GM06990 (cell line): ENCODE results near the gene MAPRE2.

Experiments
- DNase-seq: peaks from one replicate; pipeline ENCODE4 v3.0.0-alpha.2; 2011; ENCODE audit not compliant: insufficient read length; ENCODE audit errors: extremely low read depth
- H3K27me3 ChIP-seq: replicated peaks from 2 replicates; pipeline ENCODE4 v1.6.0; 2011; ENCODE audit warnings: low read length; ENCODE audit not compliant: control insufficient read depth, insufficient read depth
- H3K36me3 ChIP-seq: 2 replicates; pipeline ENCODE4 v1.5.1; 2011; ENCODE audit warnings: low read length; ENCODE audit not compliant: control insufficient read depth, insufficient read depth
- H3K4me3 ChIP-seq: replicated peaks from 2 replicates; pipeline ENCODE4 v1.5.1; 2011; ENCODE audit warnings: low read depth, mild to moderate bottlenecking, control low read depth, low read length
- TF ChIP-seq, protein P1 (sequence below): IDR thresholded peaks from 2 replicates; pipeline ENCODE4 v1.5.1; 2011; ENCODE audit warnings: low read length, control low read depth, mild to moderate bottlenecking, inconsistent platforms; ENCODE audit not compliant: insufficient read depth, poor library complexity, severe bottlenecking

The MAPRE2 gene

DNA sequence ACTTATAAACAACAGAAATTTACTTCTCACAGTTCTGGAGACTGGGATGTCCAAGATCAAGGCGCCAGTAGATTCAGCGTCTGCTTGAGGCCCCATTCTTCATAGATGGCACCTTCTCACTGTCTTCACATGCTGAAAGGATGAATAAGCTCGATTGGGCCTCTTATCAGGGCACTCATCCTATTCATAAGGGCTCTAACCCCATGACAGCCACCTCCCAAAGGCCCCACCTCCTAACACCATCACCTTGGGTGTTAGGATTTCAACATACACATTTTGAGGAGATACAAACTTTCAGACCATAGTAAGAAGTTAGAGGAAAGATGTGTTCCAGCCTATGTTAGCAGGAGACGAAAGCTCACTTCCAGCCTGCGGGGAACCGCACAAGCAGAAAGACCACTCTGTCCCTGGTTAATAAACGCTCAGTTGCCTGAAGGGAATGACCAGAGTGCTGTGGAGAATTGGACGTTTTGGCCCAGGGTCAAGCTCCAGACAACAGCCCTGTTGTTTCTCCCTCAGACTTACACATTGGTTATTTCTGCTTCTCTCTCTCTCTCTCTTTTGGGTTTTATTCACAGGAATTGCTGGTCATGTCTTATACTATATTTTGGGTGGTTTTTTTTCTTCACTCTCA is 90.3 kb downstream of the MAPRE2 start:
- Histone ChIP-seq H3K4me3 (no peak overlapping the region), H3K27me3 (no peaks in the 10 kb centered on the region), H3K36me3 (no peaks in the 10 kb centered on the region; the same call in none of the 2 replicates)
- TF ChIP-seq, protein P1, sequence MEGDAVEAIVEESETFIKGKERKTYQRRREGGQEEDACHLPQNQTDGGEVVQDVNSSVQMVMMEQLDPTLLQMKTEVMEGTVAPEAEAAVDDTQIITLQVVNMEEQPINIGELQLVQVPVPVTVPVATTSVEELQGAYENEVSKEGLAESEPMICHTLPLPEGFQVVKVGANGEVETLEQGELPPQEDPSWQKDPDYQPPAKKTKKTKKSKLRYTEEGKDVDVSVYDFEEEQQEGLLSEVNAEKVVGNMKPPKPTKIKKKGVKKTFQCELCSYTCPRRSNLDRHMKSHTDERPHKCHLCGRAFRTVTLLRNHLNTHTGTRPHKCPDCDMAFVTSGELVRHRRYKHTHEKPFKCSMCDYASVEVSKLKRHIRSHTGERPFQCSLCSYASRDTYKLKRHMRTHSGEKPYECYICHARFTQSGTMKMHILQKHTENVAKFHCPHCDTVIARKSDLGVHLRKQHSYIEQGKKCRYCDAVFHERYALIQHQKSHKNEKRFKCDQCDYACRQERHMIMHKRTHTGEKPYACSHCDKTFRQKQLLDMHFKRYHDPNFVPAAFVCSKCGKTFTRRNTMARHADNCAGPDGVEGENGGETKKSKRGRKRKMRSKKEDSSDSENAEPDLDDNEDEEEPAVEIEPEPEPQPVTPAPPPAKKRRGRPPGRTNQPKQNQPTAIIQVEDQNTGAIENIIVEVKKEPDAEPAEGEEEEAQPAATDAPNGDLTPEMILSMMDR: no peak
- DNase-seq: no peak

DNA sequence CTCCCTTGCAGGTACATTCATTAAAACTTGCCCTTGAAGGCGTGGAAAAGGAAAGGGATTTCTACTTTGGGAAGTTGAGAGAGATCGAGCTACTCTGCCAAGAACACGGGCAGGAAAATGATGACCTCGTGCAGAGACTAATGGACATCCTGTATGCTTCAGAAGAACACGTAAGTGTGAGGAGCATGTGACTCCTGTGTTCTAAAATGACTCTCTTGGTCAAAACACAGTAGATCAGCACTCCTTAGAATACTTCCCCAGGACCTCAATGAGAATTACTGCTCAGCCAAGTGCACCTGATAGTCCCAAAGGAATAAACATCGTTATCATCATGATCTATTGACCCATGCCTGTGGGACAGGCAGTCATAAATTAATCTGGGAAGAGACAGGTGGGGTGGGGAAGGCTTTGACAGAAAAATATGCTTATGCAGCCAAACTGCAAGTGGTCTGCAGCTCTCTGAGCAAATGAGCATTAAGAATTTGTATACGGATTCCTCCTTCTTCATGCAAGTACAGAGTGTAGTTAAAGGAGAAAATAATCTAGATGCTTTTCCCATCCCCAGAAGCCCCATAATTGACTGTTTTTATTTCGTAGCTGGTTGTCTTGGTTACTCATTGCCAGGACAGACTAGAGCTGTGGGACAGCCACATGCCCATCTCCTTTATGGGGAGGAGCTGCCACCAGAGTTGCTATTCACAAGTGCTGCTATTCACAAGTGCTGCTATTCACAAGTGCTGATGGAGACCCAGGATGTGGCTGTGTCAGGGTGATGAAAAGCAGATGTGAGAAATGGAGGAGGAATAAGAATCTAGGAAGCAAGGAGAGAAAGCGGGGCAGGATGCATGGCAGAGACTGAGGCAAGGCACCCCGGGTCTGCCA is 91.0 kb downstream of the MAPRE2 start:
- no peak overlapping the region for H3K4me3 ChIP-seq
- no peak for DNase-seq
- H3K36me3 ChIP-seq: no peaks in the 10 kb centered on the region; the same call in none of the 2 replicates
- H3K27me3 ChIP-seq: no peaks in the 10 kb centered on the region
- TF ChIP-seq, protein P1: no peak

DNA sequence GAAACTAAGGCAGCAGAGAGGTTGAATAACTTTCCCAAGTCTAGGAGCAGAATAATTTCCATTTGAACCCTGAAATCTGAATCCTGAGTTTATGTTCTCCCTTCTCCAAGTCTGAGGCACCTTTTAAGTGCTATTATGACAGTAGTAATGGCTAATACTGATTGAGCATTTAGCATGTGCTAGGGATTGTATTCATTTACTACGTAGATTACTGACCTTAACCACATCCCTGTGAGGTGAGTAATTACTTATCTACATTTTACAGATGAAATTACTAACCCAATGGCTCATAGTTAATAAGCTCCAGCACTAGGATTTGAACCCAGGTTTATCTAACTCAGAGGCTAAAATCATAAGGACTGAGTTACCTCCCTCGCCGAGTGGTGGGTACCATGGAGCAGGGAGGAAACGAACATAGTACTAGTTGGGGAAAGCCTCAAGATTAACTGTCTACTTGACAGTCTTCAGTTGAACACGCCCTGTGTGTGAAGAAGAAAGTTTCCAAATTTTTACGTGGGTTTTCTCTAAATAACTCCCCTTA is 93.0 kb downstream of the MAPRE2 start:
- H3K27me3 ChIP-seq: no peaks in the 10 kb centered on the region
- TF ChIP-seq, protein P1: no peak
- no peak overlapping the region for H3K4me3 ChIP-seq
- no peak for DNase-seq
- no peaks in the 10 kb centered on the region; the same call in none of the 2 replicates for H3K36me3 ChIP-seq

DNA sequence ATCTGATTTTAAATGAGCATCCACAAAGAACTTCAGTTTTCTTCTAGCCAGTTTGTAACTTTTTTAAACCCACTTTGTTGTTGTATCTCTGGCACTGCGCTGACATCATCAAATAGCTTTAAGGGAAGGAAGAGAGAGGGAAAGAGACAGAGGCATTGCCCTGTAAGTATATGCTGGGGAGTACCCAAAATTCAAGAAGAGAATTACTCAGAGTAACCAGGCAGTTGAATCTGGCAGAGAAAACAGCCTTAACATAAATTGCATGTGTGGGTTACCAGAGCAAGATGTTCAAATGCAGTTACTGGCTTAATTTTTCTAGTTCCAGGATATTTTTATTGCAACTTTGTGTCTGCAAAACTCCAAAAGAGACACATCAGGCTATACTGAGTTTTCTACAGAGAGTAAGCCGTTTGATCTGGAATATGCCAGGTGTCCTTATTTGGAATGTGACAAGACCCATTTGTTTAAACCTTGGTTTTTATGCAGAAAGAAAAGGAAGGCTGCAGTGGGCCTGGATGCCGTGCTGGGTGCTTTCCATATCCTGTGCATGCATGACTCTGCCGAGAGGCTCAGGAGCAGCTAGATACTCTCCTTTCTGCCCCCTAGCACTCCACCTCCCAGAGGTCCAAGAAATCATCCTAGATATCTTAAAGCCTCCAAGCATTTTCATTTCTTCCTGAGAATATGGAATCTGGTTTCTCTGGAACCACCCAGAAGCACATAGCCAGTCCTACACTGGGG is 93.7 kb downstream of the MAPRE2 start:
- no peak overlapping the region for H3K4me3 ChIP-seq
- no peak for DNase-seq
- H3K36me3 ChIP-seq: no peaks in the 10 kb centered on the region; the same call in none of the 2 replicates
- H3K27me3 ChIP-seq: no peaks in the 10 kb centered on the region
- TF ChIP-seq, protein P1: no peak

DNA sequence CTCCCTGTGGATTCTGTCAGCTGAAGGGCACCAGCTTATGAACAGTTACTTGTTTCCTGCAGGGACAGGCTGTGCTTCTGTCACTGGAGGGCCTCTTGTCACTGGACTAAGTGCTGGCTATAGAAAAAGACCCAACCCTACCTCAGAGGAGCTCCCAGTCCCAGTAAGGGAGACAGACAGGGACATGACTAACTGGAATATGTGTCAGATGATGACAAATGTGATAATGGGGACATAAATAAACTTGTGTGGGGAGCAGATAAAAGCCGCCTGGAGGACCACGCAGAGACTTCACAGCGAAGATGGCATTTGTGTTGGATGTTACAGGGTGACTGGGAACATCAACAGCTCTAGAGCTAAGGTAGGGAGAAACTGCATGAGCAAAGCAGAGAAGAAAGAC is 95.0 kb downstream of the MAPRE2 start:
- Histone ChIP-seq H3K4me3 (no peak overlapping the region), H3K27me3 (no peaks in the 10 kb centered on the region), H3K36me3 (no peaks in the 10 kb centered on the region; the same call in none of the 2 replicates)
- no peak for DNase-seq
- TF ChIP-seq, protein P1: no peak
